HEK293T (cell line): ENCODE data around the gene ETHE1.

Experiments
- ARNT ChIP-seq: fragments of 450-650 bp; IDR thresholded peaks from 2 replicates; pipeline ENCODE4 v1.6.1; 2017; ENCODE audit warnings: mild to moderate bottlenecking
- CTBP1 ChIP-seq: fragments of 450-650 bp; IDR thresholded peaks from 2 replicates; pipeline ENCODE4 v1.6.1; 2016; ENCODE audit warnings: borderline replicate concordance
- FOXA1 ChIP-seq: fragments of 450-650 bp; IDR thresholded peaks from 2 replicates; pipeline ENCODE4 v1.6.1; 2016; ENCODE audit warnings: mild to moderate bottlenecking
- FOXK2 ChIP-seq: fragments of 450-650 bp; IDR thresholded peaks from 2 replicates; pipeline ENCODE4 v1.6.1; 2016; ENCODE audit warnings: mild to moderate bottlenecking
- HDGF ChIP-seq: fragments of 450-650 bp; IDR thresholded peaks from 2 replicates; pipeline ENCODE4 v1.6.1; 2017; ENCODE audit warnings: antibody characterized with exemption, borderline replicate concordance
- TARDBP ChIP-seq: fragments of 450-650 bp; IDR thresholded peaks from 2 replicates; pipeline ENCODE4 v1.6.1; 2016

DNA sequence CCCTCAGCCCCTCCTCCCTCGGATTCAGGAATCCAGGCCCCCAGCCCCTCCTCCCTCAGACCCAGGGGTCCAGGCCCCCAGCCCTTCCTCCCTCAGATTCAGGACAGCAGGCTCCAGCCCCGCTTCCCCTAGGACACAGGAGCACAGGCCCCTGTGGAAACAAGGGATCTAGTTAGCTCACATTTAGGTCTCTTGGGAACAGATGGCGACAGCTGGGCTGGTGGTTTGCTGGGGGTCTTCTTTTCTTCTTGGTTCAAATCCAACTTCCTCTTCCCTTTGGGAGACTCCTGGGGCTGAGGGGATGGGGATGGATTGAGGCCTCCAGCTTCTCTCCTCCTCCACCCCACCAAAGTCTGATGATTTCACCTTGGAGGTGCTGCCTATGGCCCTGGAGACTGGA is 25.6 kb upstream of the ETHE1 start:
- TF ChIP-seq ARNT (no peak), HDGF (no peak), TARDBP (no peak), FOXA1 (no peak), CTBP1 (no peak), FOXK2 (no peak)
